Epithelial cell of proximal tubule (primary cell): ENCODE results near the gene ACADM. TPM values are rescaled to one million over a fixed set of nuclear protein-coding genes. Genes with fewer than 3 reads are reported as not detected.

Source experiments
- DNase-seq: peaks from one replicate; pipeline ENCODE4 v3.0.0-alpha.2; 2011; ENCODE audit warnings: low read depth
- H3K4me3 ChIP-seq: 2 replicates; pipeline ENCODE4 v1.5.1; 2011; ENCODE audit warnings: low read depth, mild to moderate bottlenecking, low read length
- total RNA-seq: library from RNA; depleted of rRNA; stranded (reverse); fragments of >200 nt; gene quantifications from 2 replicates; pipeline ENCODE4 v1.2.3, GENCODE V29; 2015
- TF ChIP-seq, protein P1 (sequence below): conservative IDR thresholded peaks from 2 replicates; pipeline ENCODE4 v1.5.1; 2012; ENCODE audit warnings: low read depth, mild to moderate bottlenecking, low read length

ACADM gene
- total RNA-seq, 1 donor from 2014 or later = 37.8 TPM

GRCh38 chr1:75811211-75811981, 86.9 kb downstream of the ACADM start:
- no peak for DNase-seq
- H3K4me3 ChIP-seq = no peak overlapping the region
- TF ChIP-seq, protein P1, sequence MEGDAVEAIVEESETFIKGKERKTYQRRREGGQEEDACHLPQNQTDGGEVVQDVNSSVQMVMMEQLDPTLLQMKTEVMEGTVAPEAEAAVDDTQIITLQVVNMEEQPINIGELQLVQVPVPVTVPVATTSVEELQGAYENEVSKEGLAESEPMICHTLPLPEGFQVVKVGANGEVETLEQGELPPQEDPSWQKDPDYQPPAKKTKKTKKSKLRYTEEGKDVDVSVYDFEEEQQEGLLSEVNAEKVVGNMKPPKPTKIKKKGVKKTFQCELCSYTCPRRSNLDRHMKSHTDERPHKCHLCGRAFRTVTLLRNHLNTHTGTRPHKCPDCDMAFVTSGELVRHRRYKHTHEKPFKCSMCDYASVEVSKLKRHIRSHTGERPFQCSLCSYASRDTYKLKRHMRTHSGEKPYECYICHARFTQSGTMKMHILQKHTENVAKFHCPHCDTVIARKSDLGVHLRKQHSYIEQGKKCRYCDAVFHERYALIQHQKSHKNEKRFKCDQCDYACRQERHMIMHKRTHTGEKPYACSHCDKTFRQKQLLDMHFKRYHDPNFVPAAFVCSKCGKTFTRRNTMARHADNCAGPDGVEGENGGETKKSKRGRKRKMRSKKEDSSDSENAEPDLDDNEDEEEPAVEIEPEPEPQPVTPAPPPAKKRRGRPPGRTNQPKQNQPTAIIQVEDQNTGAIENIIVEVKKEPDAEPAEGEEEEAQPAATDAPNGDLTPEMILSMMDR = no peak

GRCh38 chr1:75812065-75812464, 87.6 kb downstream of the ACADM start:
- no peak overlapping the region for H3K4me3 ChIP-seq
- DNase-seq = no peak
- TF ChIP-seq, protein P1 = no peak

Other genes with a start within 250 kb of the ACADM start
- 0.07 and 1.8 TPM in 2 replicates for gene SLC44A5, start 113.6 kb upstream of the ACADM start, total RNA-seq
- 51.0 and 61.0 TPM in 2 replicates for gene RABGGTB, start 61.5 kb downstream of the ACADM start, total RNA-seq
- 0.75 TPM in 1 of 2 replicates, not detected in the other for gene MSH4, start 72.2 kb downstream of the ACADM start, total RNA-seq
- gene ASB17, start 207.7 kb downstream of the ACADM start, total RNA-seq = not detected in 2 replicates